ENCODE results near the gene PRKN.

DNA sequence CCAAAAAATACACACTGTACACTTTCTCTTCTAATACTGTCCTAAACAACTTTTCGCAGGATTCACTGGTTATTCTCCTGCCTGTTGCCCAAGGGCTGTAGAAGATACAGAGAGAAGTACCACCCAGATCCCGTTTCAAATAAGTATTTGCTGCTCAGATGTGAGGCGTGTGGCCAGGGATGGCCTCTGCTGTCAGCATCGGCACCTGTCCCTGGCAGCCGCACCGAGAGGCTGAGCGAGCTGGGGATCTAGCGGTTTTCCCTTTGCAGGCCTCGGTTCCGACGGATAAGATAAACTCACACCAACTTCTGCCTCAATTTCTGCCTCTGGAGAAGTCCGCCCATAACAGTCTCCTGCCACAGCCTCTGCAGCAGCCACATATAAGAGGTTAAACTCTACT lies 768.5 kb downstream of the PRKN start:
- TF ChIP-seq, protein P1, sequence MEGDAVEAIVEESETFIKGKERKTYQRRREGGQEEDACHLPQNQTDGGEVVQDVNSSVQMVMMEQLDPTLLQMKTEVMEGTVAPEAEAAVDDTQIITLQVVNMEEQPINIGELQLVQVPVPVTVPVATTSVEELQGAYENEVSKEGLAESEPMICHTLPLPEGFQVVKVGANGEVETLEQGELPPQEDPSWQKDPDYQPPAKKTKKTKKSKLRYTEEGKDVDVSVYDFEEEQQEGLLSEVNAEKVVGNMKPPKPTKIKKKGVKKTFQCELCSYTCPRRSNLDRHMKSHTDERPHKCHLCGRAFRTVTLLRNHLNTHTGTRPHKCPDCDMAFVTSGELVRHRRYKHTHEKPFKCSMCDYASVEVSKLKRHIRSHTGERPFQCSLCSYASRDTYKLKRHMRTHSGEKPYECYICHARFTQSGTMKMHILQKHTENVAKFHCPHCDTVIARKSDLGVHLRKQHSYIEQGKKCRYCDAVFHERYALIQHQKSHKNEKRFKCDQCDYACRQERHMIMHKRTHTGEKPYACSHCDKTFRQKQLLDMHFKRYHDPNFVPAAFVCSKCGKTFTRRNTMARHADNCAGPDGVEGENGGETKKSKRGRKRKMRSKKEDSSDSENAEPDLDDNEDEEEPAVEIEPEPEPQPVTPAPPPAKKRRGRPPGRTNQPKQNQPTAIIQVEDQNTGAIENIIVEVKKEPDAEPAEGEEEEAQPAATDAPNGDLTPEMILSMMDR (IDR thresholded peaks at IDR 0.05; ENCODE audit: borderline replicate concordance, extremely low read depth, low read length, poor library complexity, severe bottlenecking), result no peak
- no peak for TF ChIP-seq EZH2 (IDR thresholded peaks at IDR 0.05; ENCODE audit: borderline replicate concordance, low read depth, low read length, severe bottlenecking)

All from DND-41 (cell line).